ENCODE measurements around the gene CFAP73.

DNA sequence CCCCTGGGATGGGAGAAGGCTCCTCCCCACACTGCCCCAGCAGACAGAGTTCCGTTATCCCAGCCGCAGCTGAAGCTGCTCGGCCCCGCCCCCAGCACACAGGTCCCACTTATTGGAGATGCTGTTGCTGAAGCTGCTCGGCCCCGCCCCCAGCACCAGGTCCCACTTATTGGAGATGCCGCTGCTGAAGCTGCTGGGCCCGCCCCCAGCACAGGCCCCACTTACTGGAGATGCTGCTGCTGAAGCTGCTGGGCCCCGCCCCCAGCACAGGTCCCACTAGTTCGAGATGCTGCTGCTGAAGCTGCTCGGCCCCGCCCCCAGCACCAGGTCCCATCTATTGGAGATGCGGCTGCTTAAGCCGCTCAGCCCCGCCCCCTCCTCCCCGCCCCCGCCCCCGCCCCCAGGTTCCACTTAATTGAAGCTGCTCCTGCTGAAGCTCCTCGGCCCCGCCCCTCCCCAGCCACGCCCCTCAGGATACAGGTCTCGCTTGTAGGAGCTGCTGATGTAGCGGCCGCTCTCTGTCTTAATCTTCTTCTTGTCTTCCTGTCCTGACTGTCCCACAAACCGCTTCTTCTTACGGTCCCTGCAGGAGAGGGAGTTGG lies 12.0 kb downstream of the CFAP73 start:
- TF ChIP-seq SMC3 (IDR thresholded peaks at IDR 0.05; ENCODE audit: low read depth, low read length) (no peak), RXRA (IDR thresholded peaks at IDR 0.05; ENCODE audit: borderline replicate concordance, low read depth) (no peak), CTCF (IDR thresholded peaks at IDR 0.05) (no peak), CHD2 (IDR thresholded peaks at IDR 0.05; ENCODE audit: low read length, partially characterized antibody) (no peak), EP300 (IDR thresholded peaks at IDR 0.05; ENCODE audit: borderline replicate concordance in 1 of 2, low read depth in 1 of 2, low read length in 1 of 2) (no peak), RAD21 (IDR thresholded peaks at IDR 0.05; ENCODE audit: low read length) (no peak), POLR2AphosphoS5 (IDR thresholded peaks at IDR 0.05; ENCODE audit: low read depth, low read length) (no peak), TCF12 (IDR thresholded peaks at IDR 0.05) (no peak), YY1 (IDR thresholded peaks at IDR 0.05; ENCODE audit: low read depth) (no peak)
- TF ChIP-seq, protein P1, sequence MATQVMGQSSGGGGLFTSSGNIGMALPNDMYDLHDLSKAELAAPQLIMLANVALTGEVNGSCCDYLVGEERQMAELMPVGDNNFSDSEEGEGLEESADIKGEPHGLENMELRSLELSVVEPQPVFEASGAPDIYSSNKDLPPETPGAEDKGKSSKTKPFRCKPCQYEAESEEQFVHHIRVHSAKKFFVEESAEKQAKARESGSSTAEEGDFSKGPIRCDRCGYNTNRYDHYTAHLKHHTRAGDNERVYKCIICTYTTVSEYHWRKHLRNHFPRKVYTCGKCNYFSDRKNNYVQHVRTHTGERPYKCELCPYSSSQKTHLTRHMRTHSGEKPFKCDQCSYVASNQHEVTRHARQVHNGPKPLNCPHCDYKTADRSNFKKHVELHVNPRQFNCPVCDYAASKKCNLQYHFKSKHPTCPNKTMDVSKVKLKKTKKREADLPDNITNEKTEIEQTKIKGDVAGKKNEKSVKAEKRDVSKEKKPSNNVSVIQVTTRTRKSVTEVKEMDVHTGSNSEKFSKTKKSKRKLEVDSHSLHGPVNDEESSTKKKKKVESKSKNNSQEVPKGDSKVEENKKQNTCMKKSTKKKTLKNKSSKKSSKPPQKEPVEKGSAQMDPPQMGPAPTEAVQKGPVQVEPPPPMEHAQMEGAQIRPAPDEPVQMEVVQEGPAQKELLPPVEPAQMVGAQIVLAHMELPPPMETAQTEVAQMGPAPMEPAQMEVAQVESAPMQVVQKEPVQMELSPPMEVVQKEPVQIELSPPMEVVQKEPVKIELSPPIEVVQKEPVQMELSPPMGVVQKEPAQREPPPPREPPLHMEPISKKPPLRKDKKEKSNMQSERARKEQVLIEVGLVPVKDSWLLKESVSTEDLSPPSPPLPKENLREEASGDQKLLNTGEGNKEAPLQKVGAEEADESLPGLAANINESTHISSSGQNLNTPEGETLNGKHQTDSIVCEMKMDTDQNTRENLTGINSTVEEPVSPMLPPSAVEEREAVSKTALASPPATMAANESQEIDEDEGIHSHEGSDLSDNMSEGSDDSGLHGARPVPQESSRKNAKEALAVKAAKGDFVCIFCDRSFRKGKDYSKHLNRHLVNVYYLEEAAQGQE (IDR thresholded peaks at IDR 0.05; ENCODE audit: low read depth, low read length), result no peak
- TF ChIP-seq, protein P2, sequence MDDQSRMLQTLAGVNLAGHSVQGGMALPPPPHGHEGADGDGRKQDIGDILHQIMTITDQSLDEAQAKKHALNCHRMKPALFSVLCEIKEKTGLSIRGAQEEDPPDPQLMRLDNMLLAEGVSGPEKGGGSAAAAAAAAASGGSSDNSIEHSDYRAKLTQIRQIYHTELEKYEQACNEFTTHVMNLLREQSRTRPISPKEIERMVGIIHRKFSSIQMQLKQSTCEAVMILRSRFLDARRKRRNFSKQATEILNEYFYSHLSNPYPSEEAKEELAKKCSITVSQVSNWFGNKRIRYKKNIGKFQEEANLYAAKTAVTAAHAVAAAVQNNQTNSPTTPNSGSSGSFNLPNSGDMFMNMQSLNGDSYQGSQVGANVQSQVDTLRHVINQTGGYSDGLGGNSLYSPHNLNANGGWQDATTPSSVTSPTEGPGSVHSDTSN (IDR thresholded peaks at IDR 0.05), result no peak

All from SK-N-SH (cell line).